GM12878 (cell line): ENCODE data around the gene STMP1. TPM values are rescaled to one million over a fixed set of nuclear protein-coding genes. Genes with fewer than 3 reads are reported as not detected.
A peak's percentile ranks its signal among the peaks of the same experiment; 100 is the strongest.

Source experiments
- ATAC-seq: fragments of 200-7000 bp; cut with Tn5 transposase; 3 replicates; pipeline ENCODE4 v1.9.1; 2020; ENCODE audit warnings: mild to moderate bottlenecking, moderate library complexity
- BruUV-seq: library from RNA; stranded (reverse); fragments of 400-500 nt; replicated peaks from 2 replicates; lab custom pipeline; 2021; lab: Mats Ljungman, UMichigan
- CTCF ChIA-PET: fragments of 300-600 bp; sonication (Branson Sonifier 250); formaldehyde crosslinking; extraction: SDS; loops from one replicate; lab custom pipeline; 2021; ENCODE audit warnings: inconsistent platforms; lab: Yijun Ruan, JAX
- POLR2A ChIA-PET: fragments of 350-600 bp; formaldehyde crosslinking; extraction: SDS; loops from one replicate; lab custom pipeline; 2021; ENCODE audit warnings: inconsistent platforms; lab: Charles Lee
- RAD21 ChIA-PET: fragments of 300-600 bp; sonication (Branson Sonifier 250); formaldehyde crosslinking; loops from one replicate; lab custom pipeline; 2023; ENCODE audit warnings: antibody characterized with exemption; ENCODE audit not compliant: unreplicated experiment; lab: Charles Lee
- SMC1A ChIA-PET: fragments of 300-600 bp; sonication (Branson Sonifier 250); formaldehyde crosslinking; loops from one replicate; lab custom pipeline; 2023; ENCODE audit not compliant: unreplicated experiment, uncharacterized antibody; lab: Charles Lee
- DNase-seq: peaks from one replicate; pipeline ENCODE4 v3.0.0-alpha.2; 2011; ENCODE audit warnings: low read depth, low spot score
- FAIRE-seq: peaks from 3 replicates; lab custom pipeline; 2011; peaks lifted over from hg19 to GRCh38; lab: Jason Lieb, UNC
- H2AFZ ChIP-seq: 2 replicates; pipeline ENCODE4 v1.6.0; 2011; ENCODE audit warnings: low read depth, low read length, control low read depth; ENCODE audit not compliant: control insufficient read depth
- H3K27ac ChIP-seq: 2 replicates; pipeline ENCODE4 v1.5.1; 2011; ENCODE audit warnings: control low read depth; ENCODE audit not compliant: control insufficient read depth, insufficient read depth
- H3K27me3 ChIP-seq, 2 experiments: replicated peaks in 1 of 2; 2 replicates each; pipeline versions ENCODE4 v1.6.0 to v1.6.1; 2011; ENCODE audit warnings: low read length in 1 of 2; ENCODE audit not compliant: control insufficient read depth in 2 of 2, insufficient read depth in 2 of 2
- H3K36me3 ChIP-seq, 2 experiments: 2 replicates each; pipeline ENCODE4 v1.5.1; 2011; ENCODE audit warnings: low read length in 1 of 2; ENCODE audit not compliant: control insufficient read depth in 2 of 2, insufficient read depth in 2 of 2
- H3K4me1 ChIP-seq: 2 replicates; pipeline ENCODE4 v1.6.1; 2011; ENCODE audit warnings: mild to moderate bottlenecking, low read length, moderate library complexity, mixed read lengths; ENCODE audit not compliant: control insufficient read depth, insufficient read depth
- H3K4me2 ChIP-seq: 2 replicates; pipeline ENCODE4 v1.6.0; 2011; ENCODE audit warnings: control low read depth; ENCODE audit not compliant: control insufficient read depth, insufficient read depth
- H3K4me3 ChIP-seq: fragments of 200-600 bp; sonication (generic); 2 replicates; pipeline ENCODE4 v1.5.1; 2016
- H3K79me2 ChIP-seq: 2 replicates; pipeline ENCODE4 v1.6.0; 2011; ENCODE audit warnings: low read length; ENCODE audit not compliant: control insufficient read depth, insufficient read depth
- H3K9ac ChIP-seq: 2 replicates; pipeline ENCODE4 v1.8.0; 2011; ENCODE audit warnings: low read length, control low read depth, mixed read lengths; ENCODE audit not compliant: control insufficient read depth, insufficient read depth
- H3K9me3 ChIP-seq: replicated peaks from 3 replicates; pipeline ENCODE4 v1.5.1; 2011; ENCODE audit warnings: mild to moderate bottlenecking, low read length; ENCODE audit not compliant: control insufficient read depth, insufficient read depth
- H4K20me1 ChIP-seq: 2 replicates; pipeline ENCODE4 v1.6.0; 2011; ENCODE audit not compliant: control insufficient read depth, insufficient read depth
- E2F4 ChIP-seq: IDR thresholded peaks from 2 replicates; pipeline ENCODE4 v1.6.1; 2012; ENCODE audit warnings: low read depth, low read length, improper control_type of control experiment
- GATAD2B ChIP-seq: fragments of 450-650 bp; conservative IDR thresholded peaks from 2 replicates; pipeline ENCODE4 v1.6.1; 2017; ENCODE audit warnings: low read depth, mild to moderate bottlenecking, moderate library complexity
- SMAD1 ChIP-seq: fragments of 450-650 bp; IDR thresholded peaks from 2 replicates; pipeline ENCODE4 v1.6.1; 2018; ENCODE audit warnings: mild to moderate bottlenecking, low read depth; ENCODE audit not compliant: partially characterized antibody
- SMC3 ChIP-seq: IDR thresholded peaks from 2 replicates; pipeline ENCODE4 v1.6.1; 2011; ENCODE audit warnings: low read length, improper control_type of control experiment, borderline replicate concordance
- WGBS: methylation state at CpG from one replicate; pipeline ENCODE4 v1.1.6; 2016; ENCODE audit warnings: low lambda C conversion rate; ENCODE audit not compliant: insufficient replicate concordance, insufficient coverage; ENCODE audit errors: missing lambda C conversion rate; 5-methylcytosine and 5-hydroxymethylcytosine counted together
- in situ Hi-C: fragments of 300-500 bp; cut with MboI; formaldehyde crosslinking; loops from 9 replicates; pipeline ENCODE4 v1.14.3; 2018; ENCODE audit warnings: mixed read lengths
- intact Hi-C: fragments of 100-400 bp; cut with micrococcal nuclease; formaldehyde crosslinking; loops from one replicate; pipeline ENCODE4 v1.14.2; 2022; ENCODE audit not compliant: unreplicated experiment
- polyA plus RNA-seq, 11 experiments: library from polyadenylated mRNA; depleted of rRNA in 4 of 11; unstranded in 6 of 11; stranded (reverse) in 5 of 11; fragments of >200 nt; fragmentation: Nextera tagmentation in 4 of 11; fragmentation: Illumina TruSeq in 1 of 11; extraction: Ambion mirVana in 4 of 11; extraction: Trizol in 1 of 11; gene quantifications; 1 replicate in 1 of 11; 2 replicates in 10 of 11; pipeline versions ENCODE4 v1.2.1 to v1.2.3, GENCODE V29; 2011 to 2016; ENCODE audit warnings: inconsistent platforms in 2 of 11, missing spikeins in 2 of 11, low read depth in 1 of 11
- total RNA-seq, 4 experiments: library from RNA; depleted of rRNA in 3 of 4; stranded (reverse); fragments of >200 nt in 3 of 4; fragmentation: Illumina TruSeq in 1 of 4; extraction: Trizol in 1 of 4; gene quantifications; 2 replicates each; pipeline versions ENCODE4 v1.2.1 to v1.2.3, GENCODE V29; 2013 to 2021
- TF ChIP-seq, protein P1 (sequence below), 3 experiments: IDR thresholded peaks in 2 of 3; conservative IDR thresholded peaks in 1 of 3; 2 replicates each; pipeline ENCODE4 v1.5.1; 2011; ENCODE audit warnings: low read depth in 3 of 3, low read length in 3 of 3, mild to moderate bottlenecking in 3 of 3, control low read depth in 2 of 3, moderate library complexity in 2 of 3, inconsistent platforms in 1 of 3, mixed read lengths in 1 of 3; ENCODE audit not compliant: control insufficient read depth in 2 of 3, insufficient read depth in 1 of 3; ENCODE audit errors: extremely low read depth in 1 of 3

The STMP1 gene
- total and polyA plus RNA-seq, 10 of the 15 experiments (the other 5 are each of a cell fraction or from before 2014, with no cell fraction given), result 8.0 to 79.9 (median 24.7) TPM

GRCh38 chr7:135704074-135704473, 41.8 kb downstream of the STMP1 start:
- POLR2A ChIA-PET, result no interaction called here
- Histone ChIP-seq H3K4me1 (no peaks in the 10 kb centered on the region), H3K27me3 (no peaks in the 10 kb centered on the region), H3K79me2 (no peaks in the 10 kb centered on the region), H3K9ac (no peak overlapping the region)
- SMC1A ChIA-PET, result no interaction called here
- TF ChIP-seq SMAD1, result no peak
- TF ChIP-seq, protein P1, sequence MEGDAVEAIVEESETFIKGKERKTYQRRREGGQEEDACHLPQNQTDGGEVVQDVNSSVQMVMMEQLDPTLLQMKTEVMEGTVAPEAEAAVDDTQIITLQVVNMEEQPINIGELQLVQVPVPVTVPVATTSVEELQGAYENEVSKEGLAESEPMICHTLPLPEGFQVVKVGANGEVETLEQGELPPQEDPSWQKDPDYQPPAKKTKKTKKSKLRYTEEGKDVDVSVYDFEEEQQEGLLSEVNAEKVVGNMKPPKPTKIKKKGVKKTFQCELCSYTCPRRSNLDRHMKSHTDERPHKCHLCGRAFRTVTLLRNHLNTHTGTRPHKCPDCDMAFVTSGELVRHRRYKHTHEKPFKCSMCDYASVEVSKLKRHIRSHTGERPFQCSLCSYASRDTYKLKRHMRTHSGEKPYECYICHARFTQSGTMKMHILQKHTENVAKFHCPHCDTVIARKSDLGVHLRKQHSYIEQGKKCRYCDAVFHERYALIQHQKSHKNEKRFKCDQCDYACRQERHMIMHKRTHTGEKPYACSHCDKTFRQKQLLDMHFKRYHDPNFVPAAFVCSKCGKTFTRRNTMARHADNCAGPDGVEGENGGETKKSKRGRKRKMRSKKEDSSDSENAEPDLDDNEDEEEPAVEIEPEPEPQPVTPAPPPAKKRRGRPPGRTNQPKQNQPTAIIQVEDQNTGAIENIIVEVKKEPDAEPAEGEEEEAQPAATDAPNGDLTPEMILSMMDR (IDR thresholded peaks at IDR 0.05 in 2 of 3, conservative IDR thresholded peaks at IDR 0.05 in 1 of 3; ENCODE audit: control insufficient read depth in 2 of 3, extremely low read depth in 1 of 3, insufficient read depth in 1 of 3, low read depth in 3 of 3, low read length in 3 of 3), result peak; percentile 21 to 36 (median 27); a peak in 4 of 6 replicates
- no peak for TF ChIP-seq SMC3
- TF ChIP-seq, all 136 proteins: peak for 1
- H3K27ac ChIP-seq, result no peak overlapping the region
- H4K20me1 ChIP-seq, result no peaks in the 10 kb centered on the region
- in situ Hi-C loops (no loop called here), intact Hi-C loops (no loop called here)
- 31% methylated on average over 2 of the region's 2 CpGs for WGBS
- H3K4me3 ChIP-seq, result no peak overlapping the region
- no TSS peak for BruUV-seq
- no peaks in the 10 kb centered on the region for H3K9me3 ChIP-seq
- H3K36me3 ChIP-seq, result no peaks in the 10 kb centered on the region
- ChIA-PET CTCF (interaction anchor here (0.7 to 1.1 kb wide), 4 partner anchors 9 to 423 kb away, joined by 3 to 4 read pairs (median 4); no protein-coding TSS in a partner anchor), RAD21 (no interaction called here)
- H3K4me2 ChIP-seq, result no peak overlapping the region
- FAIRE-seq (no peak), ATAC-seq (peak; percentile 52), DNase-seq (no peak)
- no peak overlapping the region for H2AFZ ChIP-seq

GRCh38 chr7:135704698-135705097, 42.4 kb downstream of the STMP1 start:
- RAD21 ChIA-PET, result no interaction called here
- Histone ChIP-seq H4K20me1 (no peaks in the 10 kb centered on the region), H3K4me1 (no peaks in the 10 kb centered on the region), H3K4me3 (no peak overlapping the region), H3K27me3 (no peaks in the 10 kb centered on the region), H3K9me3 (no peaks in the 10 kb centered on the region), H3K9ac (no peak overlapping the region), H2AFZ (no peak overlapping the region)
- POLR2A ChIA-PET, result no interaction called here
- ATAC-seq, result no peak
- FAIRE-seq, result no peak
- DNase-seq, result no peak
- TF ChIP-seq E2F4 (no peak), GATAD2B (no peak)
- TF ChIP-seq, all 136 proteins: peak for 0
- intact Hi-C loops (no loop called here), in situ Hi-C loops (no loop called here)
- H3K36me3 ChIP-seq, result no peaks in the 10 kb centered on the region
- BruUV-seq, result no TSS peak
- SMC1A ChIA-PET, result no interaction called here
- 47% methylated on average over 5 of the region's 5 CpGs for WGBS
- H3K27ac ChIP-seq, result no peak overlapping the region
- no peak overlapping the region for H3K4me2 ChIP-seq
- no peaks in the 10 kb centered on the region for H3K79me2 ChIP-seq
- CTCF ChIA-PET, result interaction anchor here (0.6 to 1.1 kb wide), 5 partner anchors 8 to 424 kb away, joined by 3 to 4 read pairs (median 3); no protein-coding TSS in a partner anchor
